ENCODE results near the gene H2BK1. TPM values are rescaled to one million over a fixed set of nuclear protein-coding genes. Genes with fewer than 3 reads are reported as not detected.

Gene H2BK1
- polyA plus RNA-seq, 1 donor (not counting 4 experiments of a cell fraction or from before 2014, with no cell fraction given), result not detected

- TF ChIP-seq, protein P1, sequence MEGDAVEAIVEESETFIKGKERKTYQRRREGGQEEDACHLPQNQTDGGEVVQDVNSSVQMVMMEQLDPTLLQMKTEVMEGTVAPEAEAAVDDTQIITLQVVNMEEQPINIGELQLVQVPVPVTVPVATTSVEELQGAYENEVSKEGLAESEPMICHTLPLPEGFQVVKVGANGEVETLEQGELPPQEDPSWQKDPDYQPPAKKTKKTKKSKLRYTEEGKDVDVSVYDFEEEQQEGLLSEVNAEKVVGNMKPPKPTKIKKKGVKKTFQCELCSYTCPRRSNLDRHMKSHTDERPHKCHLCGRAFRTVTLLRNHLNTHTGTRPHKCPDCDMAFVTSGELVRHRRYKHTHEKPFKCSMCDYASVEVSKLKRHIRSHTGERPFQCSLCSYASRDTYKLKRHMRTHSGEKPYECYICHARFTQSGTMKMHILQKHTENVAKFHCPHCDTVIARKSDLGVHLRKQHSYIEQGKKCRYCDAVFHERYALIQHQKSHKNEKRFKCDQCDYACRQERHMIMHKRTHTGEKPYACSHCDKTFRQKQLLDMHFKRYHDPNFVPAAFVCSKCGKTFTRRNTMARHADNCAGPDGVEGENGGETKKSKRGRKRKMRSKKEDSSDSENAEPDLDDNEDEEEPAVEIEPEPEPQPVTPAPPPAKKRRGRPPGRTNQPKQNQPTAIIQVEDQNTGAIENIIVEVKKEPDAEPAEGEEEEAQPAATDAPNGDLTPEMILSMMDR (optimal IDR thresholded peaks at IDR 0.05 in 1 of 3, IDR thresholded peaks at IDR 0.05 in 1 of 3, conservative IDR thresholded peaks at IDR 0.05 in 1 of 3; ENCODE audit: extremely low read depth in 1 of 3, insufficient read depth in 2 of 3, low read length in 3 of 3), result no peak
- no peak for TF ChIP-seq EZH2 (IDR thresholded peaks at IDR 0.05; ENCODE audit: low read length)
- Histone ChIP-seq H2AFZ (ENCODE audit: control insufficient read depth, low read length) (no peak overlapping the region), H3K9me3 (ENCODE audit: control insufficient read depth, low read depth, low read length) (no peaks in the 10 kb centered on the region), H3K79me2 (ENCODE audit: control insufficient read depth, insufficient read depth, low read length) (no peaks in the 10 kb centered on the region), H3K4me3 (ENCODE audit: control insufficient read depth in 2 of 3, extremely low read depth in 1 of 3, insufficient read depth in 2 of 3, low read depth in 1 of 3, low read length in 3 of 3) (no peak overlapping the region), H3K9ac (ENCODE audit: control insufficient read depth, extremely low read depth, insufficient read depth, low read length) (no peak overlapping the region), H3K4me1 (ENCODE audit: control insufficient read depth, extremely low read depth, insufficient read depth, low read length) (no peaks in the 10 kb centered on the region), H3K36me3 (ENCODE audit: control insufficient read depth in 2 of 2, extremely low read depth in 1 of 2, insufficient read depth in 2 of 2, low read length in 2 of 2) (no peaks in the 10 kb centered on the region), H4K20me1 (ENCODE audit: control insufficient read depth, extremely low read depth, insufficient read depth, low read length) (peaks cover 5% of the 10 kb centered on the region), H3K27ac (ENCODE audit: control insufficient read depth, insufficient read depth, low read length) (no peak overlapping the region), H3K4me2 (ENCODE audit: control insufficient read depth, extremely low read depth, insufficient read depth, low read depth, low read length) (no peak overlapping the region), H3K27me3 (ENCODE audit: control insufficient read depth, extremely low read depth, insufficient read depth, low read length) (peaks cover 69% of the 10 kb centered on the region), H3K9me1 (ENCODE audit: control insufficient read depth, extremely low read depth, insufficient read depth, low read length) (no peaks in the 10 kb centered on the region)
- dilution Hi-C loops (cut with MboI; ENCODE audit: extremely low pct_ligation_motif_present, low sequenced_read_pairs), result no loop called here
- FAIRE-seq (no peak), DNase-seq (ENCODE audit: low read depth, low spot score) (no peak)
These were observed 41.5 kb downstream of the H2BK1 start for GRCh38 chr7:151168787-151169162.

GRCh38 chr7:151168003-151168786 is 42.1 kb downstream of the H2BK1 start:
- Histone ChIP-seq H3K79me2 (ENCODE audit: control insufficient read depth, insufficient read depth, low read length) (no peaks in the 10 kb centered on the region), H4K20me1 (ENCODE audit: control insufficient read depth, extremely low read depth, insufficient read depth, low read length) (peaks cover 5% of the 10 kb centered on the region), H3K4me3 (ENCODE audit: control insufficient read depth in 2 of 3, extremely low read depth in 1 of 3, insufficient read depth in 2 of 3, low read depth in 1 of 3, low read length in 3 of 3) (peak overlapping the region; percentile 20 to 38 (median 34)), H3K4me1 (ENCODE audit: control insufficient read depth, extremely low read depth, insufficient read depth, low read length) (no peaks in the 10 kb centered on the region), H3K9ac (ENCODE audit: control insufficient read depth, extremely low read depth, insufficient read depth, low read length) (no peak overlapping the region), H3K36me3 (ENCODE audit: control insufficient read depth in 2 of 2, extremely low read depth in 1 of 2, insufficient read depth in 2 of 2, low read length in 2 of 2) (no peaks in the 10 kb centered on the region), H3K4me2 (ENCODE audit: control insufficient read depth, extremely low read depth, insufficient read depth, low read depth, low read length) (peak overlapping the region; percentile 54), H3K27ac (ENCODE audit: control insufficient read depth, insufficient read depth, low read length) (no peak overlapping the region), H3K27me3 (ENCODE audit: control insufficient read depth, extremely low read depth, insufficient read depth, low read length) (peaks cover 64% of the 10 kb centered on the region), H2AFZ (ENCODE audit: control insufficient read depth, low read length) (no peak overlapping the region), H3K9me1 (ENCODE audit: control insufficient read depth, extremely low read depth, insufficient read depth, low read length) (no peaks in the 10 kb centered on the region), H3K9me3 (ENCODE audit: control insufficient read depth, low read depth, low read length) (no peaks in the 10 kb centered on the region)
- dilution Hi-C loops (cut with MboI; ENCODE audit: extremely low pct_ligation_motif_present, low sequenced_read_pairs), result no loop called here
- no peak for DNase-seq (ENCODE audit: low read depth, low spot score)
- TF ChIP-seq, protein P1 (optimal IDR thresholded peaks at IDR 0.05 in 1 of 3, IDR thresholded peaks at IDR 0.05 in 1 of 3, conservative IDR thresholded peaks at IDR 0.05 in 1 of 3; ENCODE audit: extremely low read depth in 1 of 3, insufficient read depth in 2 of 3, low read length in 3 of 3), result peak; percentile 49 to 77 (median 72)
- peak; percentile 96 for TF ChIP-seq EZH2 (IDR thresholded peaks at IDR 0.05; ENCODE audit: low read length)
- no peak for FAIRE-seq
